ENCODE data around the gene PIF1. TPM values are rescaled to one million over a fixed set of nuclear protein-coding genes. Genes with fewer than 3 reads are reported as not detected.

PIF1 gene
- total RNA-seq, 1 experiment from 2014 or later = 74.4 TPM

- H3K4me1 Mint-ChIP-seq = peaks cover 49 to 52% of the 10 kb centered on the region in 2 experiments
- no CpG with 5 or more reads among the region's 3 CpGs for WGBS (ENCODE audit: extremely low coverage, insufficient read length, low lambda C conversion rate)
- peaks cover 17% of the 10 kb centered on the region for H3K23me2 ChIP-seq (ENCODE audit: insufficient read length, low read depth, low read length, poor library complexity, severe bottlenecking)
- H3K4me3 Mint-ChIP-seq = peak overlapping the region; percentile 88 to 99
- peaks cover 3% of the 10 kb centered on the region for H3K79me1 ChIP-seq (ENCODE audit: insufficient read depth, low read depth, low read length, poor library complexity, severe bottlenecking)
- no peak overlapping the region for H2AFZ ChIP-seq (ENCODE audit: low read length)
- no peak overlapping the region for H2BK5ac ChIP-seq (ENCODE audit: insufficient read length, low read length)
- no peaks in the 10 kb centered on the region for H3K9me3 ChIP-seq (ENCODE audit: control insufficient read depth, low read depth, low read length)
- H3K9ac ChIP-seq (ENCODE audit: extremely low read depth, insufficient read length, low read length) = no peak overlapping the region
- no peak overlapping the region for H3K27ac ChIP-seq (ENCODE audit: insufficient read length, low read depth, low read length)
- no peak overlapping the region for H2BK15ac ChIP-seq (ENCODE audit: low read depth, low read length)
- H2BK12ac ChIP-seq (ENCODE audit: insufficient read length, low read depth, low read length) = no peak overlapping the region
- H3T11ph ChIP-seq (ENCODE audit: low read length) = no peak overlapping the region
- no peak overlapping the region for H3K4ac ChIP-seq (ENCODE audit: low read depth, low read length)
- H3K27me3 ChIP-seq (ENCODE audit: insufficient read depth, low read length) = no peaks in the 10 kb centered on the region
- no peak overlapping the region for H4K91ac ChIP-seq (ENCODE audit: insufficient read length, low read depth, low read length)
- TF ChIP-seq CTCF (conservative IDR thresholded peaks at IDR 0.05) = no peak
- H3K18ac ChIP-seq (ENCODE audit: insufficient read length, low read depth, low read length) = no peak overlapping the region
- H2BK120ac ChIP-seq (ENCODE audit: low read depth, low read length, poor library complexity, severe bottlenecking) = no peak overlapping the region
- no peak overlapping the region for H4K8ac ChIP-seq (replicated peaks; ENCODE audit: insufficient read length, low read depth, low read length)
- H3K36me3 Mint-ChIP-seq (ENCODE audit: insufficient read depth in 1 of 3, low read depth in 3 of 3) = peaks cover 9 to 15% (median 13%) of the 10 kb centered on the region in 3 experiments; a peak in 5 of 7 replicates
- H3K79me2 ChIP-seq (ENCODE audit: insufficient read depth, low read length) = peaks cover 65% of the 10 kb centered on the region
- no peak overlapping the region for H3K56ac ChIP-seq (ENCODE audit: insufficient read length, low read depth, low read length)
- no peak overlapping the region for H2BK20ac ChIP-seq (ENCODE audit: low read depth, low read length, poor library complexity, severe bottlenecking)
- H3K14ac ChIP-seq (ENCODE audit: insufficient read depth, low read length) = no peak overlapping the region
- no peak overlapping the region for H2AK5ac ChIP-seq (ENCODE audit: insufficient read length, low read length)
- peaks cover 15% of the 10 kb centered on the region; the same call in 1 of the 2 replicates for H3K4me1 ChIP-seq (ENCODE audit: insufficient read depth, low read length)
- H4K20me1 ChIP-seq (ENCODE audit: control insufficient read depth, insufficient read depth, insufficient read length) = no peaks in the 10 kb centered on the region
- H3K27ac Mint-ChIP-seq = peak overlapping the region; percentile 35 to 99 (median 62)
- H3K9me3 Mint-ChIP-seq = no peaks in the 10 kb centered on the region
- no peak overlapping the region for H4K5ac ChIP-seq (ENCODE audit: insufficient read length, low read depth, low read length)
- no peaks in the 10 kb centered on the region for H3K27me3 Mint-ChIP-seq (ENCODE audit: low read depth)
- no peak for DNase-seq
- H3K23ac ChIP-seq (ENCODE audit: insufficient read length, low read depth, low read length) = no peak overlapping the region
- H3K4me2 ChIP-seq (ENCODE audit: insufficient read depth, insufficient read length, low read length) = peak overlapping the region; percentile 77
Measured at GRCh38 chr15:64772488-64772887, 53.0 kb downstream of the PIF1 start.

Data from H9 (cell line).